K562 (cell line): ENCODE results near the gene SMCO1. TPM values are rescaled to one million over a fixed set of nuclear protein-coding genes. Genes with fewer than 3 reads are reported as not detected.

ENCODE experiments used
- ATAC-seq: fragments of 200-7000 bp; cut with Tn5 transposase; 3 replicates; pipeline ENCODE4 v1.9.1; 2020; ENCODE audit warnings: moderate library complexity
- BruUV-seq: library from RNA; stranded (reverse); fragments of 400-500 nt; replicated peaks from 2 replicates; lab custom pipeline; 2021; lab: Mats Ljungman, UMichigan
- CTCF ChIA-PET: fragments of 300-600 bp; formaldehyde crosslinking; extraction: SDS; loops from one replicate; lab custom pipeline; 2021; ENCODE audit warnings: low intra/inter-chr PET ratio; lab: Yijun Ruan, JAX
- POLR2A ChIA-PET: fragments of 300-600, 350-650 bp; sonication (Branson Sonifier 250); formaldehyde crosslinking; extraction: SDS; loops from one replicate; lab custom pipeline; 2021; ENCODE audit warnings: antibody characterized with exemption, inconsistent platforms; lab: Yijun Ruan, JAX
- DNase-seq, 4 experiments: peaks; one replicate each; pipeline versions ENCODE4 v3.0.0 to v3.0.0-alpha.2; 2011 to 2018; ENCODE audit warnings: low spot score in 3 of 4, mixed read lengths in 3 of 4; ENCODE audit errors: extremely low read depth in 1 of 4
- FAIRE-seq: peaks from 2 replicates; lab custom pipeline; 2011; peaks lifted over from hg19 to GRCh38; lab: Jason Lieb, UNC
- H2AFZ ChIP-seq: 2 replicates; pipeline ENCODE4 v1.6.0; 2011; ENCODE audit warnings: low read depth, low read length, control low read depth, inconsistent platforms
- H3K27ac ChIP-seq: fragments of 200-600 bp; 3 replicates; pipeline ENCODE4 v1.8.0; 2011; ENCODE audit warnings: low read depth, mild to moderate bottlenecking, control low read depth, inconsistent platforms, low read length, moderate library complexity, mixed read lengths; ENCODE audit errors: extremely low read depth
- H3K27me3 ChIP-seq, 2 experiments: fragments of 300-600 bp in 1 of 2; 2 replicates in 1 of 2; 3 replicates in 1 of 2; pipeline versions ENCODE4 v1.6.0 to v1.8.0; 2011; ENCODE audit warnings: inconsistent platforms in 2 of 2, low read length in 2 of 2, mild to moderate bottlenecking in 1 of 2, mixed read lengths in 1 of 2, moderate library complexity in 1 of 2; ENCODE audit not compliant: control insufficient read depth in 2 of 2, insufficient read depth in 2 of 2
- H3K36me3 ChIP-seq: fragments of 300-600 bp; 3 replicates; pipeline ENCODE4 v1.8.0; 2011; ENCODE audit warnings: mild to moderate bottlenecking, low read length, inconsistent platforms; ENCODE audit not compliant: control insufficient read depth, insufficient read depth
- H3K4me1 ChIP-seq, 2 experiments: fragments of 200-600 bp in 1 of 2; replicated peaks in 1 of 2; 2 replicates in 1 of 2; 3 replicates in 1 of 2; pipeline versions ENCODE4 v1.5.1 to v1.8.0; 2011; ENCODE audit warnings: inconsistent platforms in 2 of 2, low read length in 2 of 2, mild to moderate bottlenecking in 1 of 2, mixed read lengths in 1 of 2, moderate library complexity in 1 of 2; ENCODE audit not compliant: control insufficient read depth in 2 of 2, insufficient read depth in 2 of 2
- H3K4me2 ChIP-seq: 2 replicates; pipeline ENCODE4 v1.6.1; 2011; ENCODE audit warnings: low read length, control low read depth, inconsistent platforms, mixed read lengths; ENCODE audit not compliant: insufficient read depth
- H3K4me3 ChIP-seq: fragments of 200-600 bp; sonication (generic), shearing (Covaris generic); 2 replicates; pipeline ENCODE4 v1.5.1; 2016; ENCODE audit warnings: control low read depth, inconsistent platforms
- H3K79me2 ChIP-seq: fragments of 200-600 bp; 3 replicates; pipeline ENCODE4 v1.8.0; 2011; ENCODE audit warnings: low read length, inconsistent platforms; ENCODE audit not compliant: control insufficient read depth, insufficient read depth
- H3K9ac ChIP-seq, 2 experiments: 2 replicates each; pipeline versions ENCODE4 v1.6.0 to v1.6.1; 2011; ENCODE audit warnings: low read depth in 2 of 2, low read length in 2 of 2, control low read depth in 1 of 2, inconsistent platforms in 1 of 2, mild to moderate bottlenecking in 1 of 2, mixed read lengths in 1 of 2; ENCODE audit not compliant: insufficient read depth in 1 of 2
- H3K9me1 ChIP-seq: one replicate; pipeline ENCODE4 v1.6.0; 2011; ENCODE audit warnings: inconsistent platforms, mild to moderate bottlenecking, low read length, moderate library complexity; ENCODE audit not compliant: control insufficient read depth, insufficient read depth
- H3K9me3 ChIP-seq: replicated peaks from 2 replicates; pipeline ENCODE4 v1.5.1; 2011; ENCODE audit warnings: low read depth, low read length, inconsistent platforms; ENCODE audit not compliant: control insufficient read depth, insufficient read depth
- H4K20me1 ChIP-seq: replicated peaks from 2 replicates; pipeline ENCODE4 v1.6.1; 2011; ENCODE audit warnings: low read length, inconsistent platforms, mixed read lengths; ENCODE audit not compliant: control insufficient read depth, insufficient read depth
- ARID1B ChIP-seq: fragments of 450-650 bp; IDR thresholded peaks from 2 replicates; pipeline ENCODE4 v1.6.1; 2016; ENCODE audit warnings: antibody characterized with exemption, mild to moderate bottlenecking, inconsistent platforms
- CXXC5 ChIP-seq: fragments of 250-450 bp; sonication (Bioruptor Pico); IDR thresholded peaks from 2 replicates; pipeline ENCODE4 v1.8.0; 2022; ENCODE audit warnings: inconsistent platforms, mild to moderate bottlenecking, moderate library complexity
- DIDO1 ChIP-seq: fragments of 450-650 bp; IDR thresholded peaks from 2 replicates; pipeline ENCODE4 v1.6.1; 2016; ENCODE audit warnings: low read depth, missing biosample characterization, missing genetic modification characterization
- GABPB1 ChIP-seq: sonication (generic); formaldehyde crosslinking; IDR thresholded peaks from 2 replicates; pipeline ENCODE4 v1.8.0; 2022; ENCODE audit warnings: mild to moderate bottlenecking, missing genetic modification reagents
- HMBOX1 ChIP-seq: sonication (generic); IDR thresholded peaks from 2 replicates; pipeline ENCODE4 v1.6.1; 2016
- KDM1A ChIP-seq, 2 experiments: fragments of 450-650 bp; IDR thresholded peaks; 2 replicates each; pipeline ENCODE4 v1.6.1; 2016; ENCODE audit warnings: mild to moderate bottlenecking in 2 of 2
- MEIS2 ChIP-seq: fragments of 450-650 bp; IDR thresholded peaks from 2 replicates; pipeline ENCODE4 v1.6.1; 2014; ENCODE audit warnings: mild to moderate bottlenecking; ENCODE audit not compliant: partially characterized antibody
- SMARCE1 ChIP-seq: fragments of 450-650 bp; IDR thresholded peaks from 2 replicates; pipeline ENCODE4 v1.7.1; 2016; ENCODE audit warnings: mild to moderate bottlenecking
- WGBS: fragments of 100-300 bp; shearing (Covaris generic); methylation state at CpG from one replicate; pipeline ENCODE4 v1.1.6; 2016; ENCODE audit warnings: low coverage, mixed read lengths; ENCODE audit not compliant: insufficient coverage; ENCODE audit errors: missing lambda C conversion rate; 5-methylcytosine and 5-hydroxymethylcytosine counted together
- in situ Hi-C: fragments of 300-500 bp; cut with MboI; formaldehyde crosslinking; loops from 4 replicates; pipeline ENCODE4 v1.15.0; 2018; ENCODE audit warnings: inconsistent platforms, mixed read lengths
- intact Hi-C: fragments of 100-400 bp; cut with micrococcal nuclease; formaldehyde crosslinking; loops from 2 replicates; pipeline ENCODE4 v1.14.2; 2022
- polyA plus RNA-seq, 8 experiments: library from polyadenylated mRNA; depleted of rRNA in 4 of 8; stranded (reverse) in 5 of 8; unstranded in 3 of 8; fragments of >200 nt; fragmentation: Nextera tagmentation in 2 of 8; fragmentation: Illumina TruSeq in 1 of 8; extraction: Ambion mirVana in 2 of 8; extraction: Trizol in 1 of 8; gene quantifications; 2 replicates each; pipeline versions ENCODE4 v1.2.1 to v1.2.3, GENCODE V29; 2011 to 2014; ENCODE audit warnings: inconsistent platforms in 1 of 8, missing spikeins in 1 of 8
- total RNA-seq, 7 experiments: library from RNA; depleted of rRNA in 6 of 7; stranded (reverse); fragments of >200 nt in 6 of 7; fragmentation: Illumina TruSeq in 2 of 7; extraction: Trizol in 2 of 7; gene quantifications; 2 replicates each; pipeline versions ENCODE4 v1.2.1 to v1.2.3, GENCODE V29; 2011 to 2021; ENCODE audit warnings: low replicate concordance in 1 of 7

The SMCO1 gene
- total and polyA plus RNA-seq, 9 of the 15 experiments (the other 6 are each of a cell fraction or from before 2014, with no cell fraction given), result 0.05 to 0.35 (median 0.12) TPM; not detected in 5

- H3K9me1 ChIP-seq, result no peaks in the 10 kb centered on the region
- no peaks in the 10 kb centered on the region for H3K27me3 ChIP-seq
- peak overlapping the region in 1 of 2 experiments; percentile 60; a peak in 1 of 4 replicates for H3K9ac ChIP-seq
- intact Hi-C loops (no loop called here), in situ Hi-C loops (loop anchor here (5.0 to 10.0 kb wide), 2 partner anchors 149 to 652 kb away; no protein-coding TSS in a partner anchor)
- peak overlapping the region; percentile 30 for H3K4me2 ChIP-seq
- DNase-seq (peak in 2 of 4 experiments; percentile 17 to 43), FAIRE-seq (no peak), ATAC-seq (no peak)
- no peaks in the 10 kb centered on the region for H3K79me2 ChIP-seq
- ChIA-PET CTCF (no interaction called here), POLR2A (interaction anchor here (0.6 kb wide), 1 partner anchor 183 kb away, joined by 3 read pairs; no protein-coding TSS in a partner anchor)
- H4K20me1 ChIP-seq, result no peaks in the 10 kb centered on the region
- H2AFZ ChIP-seq, result peak overlapping the region; percentile 69
- no TSS peak for BruUV-seq
- H3K4me3 ChIP-seq, result no peak overlapping the region
- 5% methylated on average over 14 of the region's 14 CpGs for WGBS
- H3K27ac ChIP-seq, result no peak overlapping the region
- H3K4me1 ChIP-seq, result peaks cover 6 to 24% of the 10 kb centered on the region in 2 experiments; a peak in 3 of 5 replicates
- no peaks in the 10 kb centered on the region for H3K36me3 ChIP-seq
- TF ChIP-seq DIDO1 (tag) (no peak), SMARCE1 (0 out of 2 replicates have a peak, but pooled peaks have one; percentile 39), ARID1B (peak; percentile 57), CXXC5 (CRISPR knock-in tag) (peak; percentile 32; the same call in 1 of the 2 replicates), KDM1A (IDR thresholded peaks at IDR 0.05) (peak in 1 of 2 experiments; percentile 22; a peak in 1 of 4 replicates), GABPB1 (CRISPR knock-in tag) (no peak), HMBOX1 (peak; percentile 19; the same call in 1 of the 2 replicates), MEIS2 (peak; percentile 5)
- 0 out of 2 replicates have a peak, but pooled peaks cover 3% of the 10 kb centered on the region for H3K9me3 ChIP-seq
Observed at GRCh38 chr3:196533260-196533681, 18.1 kb upstream of the SMCO1 start.
